Measurements from ENCODE around the gene FAM131B.

GRCh38 chr7:143345428-143345900, 17.0 kb downstream of the FAM131B start:
- TF ChIP-seq GATA2 (IDR thresholded peaks at IDR 0.05; ENCODE audit: low read depth, low read length) = no peak
- no peak for TF ChIP-seq GATA3 (IDR thresholded peaks at IDR 0.05; ENCODE audit: low read depth, low read length)

All from SH-SY5Y (cell line).